GM21737 (cell line): ENCODE results near the gene TEDDM1.
"Not testable (repeated sequence)": the region's sequence is repeated elsewhere in the genome, so short reads cannot be mapped to it uniquely, and the experiment has no call there.

Experiments used
- ATAC-seq: cut with Tn5 transposase; IDR thresholded peaks from one replicate; pipeline ENCODE4 v1.9.1; 2021; ENCODE audit warnings: mild to moderate bottlenecking, moderate library complexity; ENCODE audit not compliant: unreplicated experiment

TEDDM1 gene, protein sequence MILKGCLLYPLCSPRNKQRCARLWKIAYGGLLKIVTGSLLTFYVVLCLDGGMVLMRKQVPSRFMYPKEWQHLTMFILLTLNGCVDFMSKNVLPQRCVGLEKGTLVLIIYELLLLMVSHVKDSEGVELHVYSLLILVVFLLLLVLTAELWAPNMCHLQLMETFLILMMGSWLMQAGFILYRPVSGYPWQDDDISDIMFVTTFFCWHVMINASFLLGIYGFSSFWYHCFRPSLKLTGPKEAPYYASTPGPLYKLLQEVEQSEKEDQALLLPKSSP

DNA sequence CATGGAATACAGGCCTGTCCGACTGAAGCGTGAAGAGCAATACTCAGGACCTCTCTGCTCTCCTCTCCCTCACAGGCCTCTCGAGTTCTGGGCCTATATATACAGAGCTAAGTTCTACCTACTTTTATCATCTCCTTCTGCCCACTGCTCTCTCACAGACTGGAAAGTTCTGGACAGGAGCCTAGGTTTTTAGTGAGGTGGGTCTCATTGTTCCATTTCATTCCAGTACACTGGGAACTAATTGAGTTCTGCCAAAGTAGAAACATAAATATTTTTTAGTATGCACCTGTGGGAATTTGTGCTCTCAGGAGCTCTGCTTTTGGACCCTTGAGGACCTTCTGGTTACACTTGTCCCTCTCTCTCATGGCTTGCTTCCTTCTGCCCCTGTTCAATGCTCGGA lies at the start of gene TEDDM1:
Gene TEDDM1, minus strand, starts transcription at position 101 of the 400 bp plus-strand sequence. CDS start 182 bp downstream, outside the sequence.
- ATAC-seq = no peak

GRCh38 chr1:182450087-182450486 lies 49.6 kb upstream of the TEDDM1 start, which contains the start of gene RGSL1:
Gene RGSL1 (plus strand): TSS chr1:182450146. CDS start chr1:182450166, 20 bp downstream.
- no peak for ATAC-seq

GRCh38 chr1:182447660-182448059 lies 47.2 kb upstream of the TEDDM1 start:
- ATAC-seq = no peak

GRCh38 chr1:182447124-182447523 lies 46.7 kb upstream of the TEDDM1 start:
- ATAC-seq = not testable (repeated sequence)

GRCh38 chr1:182446033-182446669 lies 45.7 kb upstream of the TEDDM1 start:
- no peak for ATAC-seq

DNA sequence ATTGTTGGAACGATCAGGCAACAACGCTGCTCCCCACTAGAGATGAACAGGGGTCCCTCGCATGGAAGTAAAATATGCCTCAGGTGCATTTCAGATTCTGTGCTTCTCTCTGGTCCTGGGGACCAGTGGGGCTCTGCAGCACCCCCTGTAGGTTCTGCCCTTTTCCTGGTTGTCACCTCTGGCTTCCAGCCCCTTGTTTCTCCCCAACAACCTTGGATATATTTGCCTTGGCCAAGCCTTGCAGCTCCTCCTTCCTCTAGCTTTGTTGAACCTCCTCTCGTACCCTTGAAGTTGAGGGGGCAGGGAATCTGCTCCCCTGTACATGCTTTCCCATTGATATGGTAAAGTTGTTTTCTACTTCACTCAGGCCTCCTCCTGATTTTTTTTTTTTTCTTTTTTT lies 44.0 kb upstream of the TEDDM1 start:
- ATAC-seq = no peak

DNA sequence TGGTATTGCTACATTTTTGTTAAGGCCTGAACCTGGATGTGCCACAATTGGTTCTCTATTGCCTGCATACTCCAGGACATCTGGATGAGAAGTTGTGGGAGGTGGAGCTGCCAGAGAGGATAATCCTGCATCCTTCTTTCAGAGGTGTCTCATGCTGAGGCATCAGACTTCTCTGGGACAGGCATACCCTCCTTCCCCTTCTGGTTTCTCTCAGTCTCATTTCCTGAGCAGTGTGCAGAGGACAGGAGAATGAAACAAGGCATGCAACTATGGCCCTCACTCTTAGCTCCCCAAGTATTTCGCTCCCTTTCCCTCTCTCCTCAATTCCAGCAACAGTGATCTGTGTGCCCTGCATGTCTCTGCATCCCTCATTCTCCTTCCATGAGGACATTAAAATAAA lies 41.9 kb upstream of the TEDDM1 start:
- ATAC-seq = no peak

DNA sequence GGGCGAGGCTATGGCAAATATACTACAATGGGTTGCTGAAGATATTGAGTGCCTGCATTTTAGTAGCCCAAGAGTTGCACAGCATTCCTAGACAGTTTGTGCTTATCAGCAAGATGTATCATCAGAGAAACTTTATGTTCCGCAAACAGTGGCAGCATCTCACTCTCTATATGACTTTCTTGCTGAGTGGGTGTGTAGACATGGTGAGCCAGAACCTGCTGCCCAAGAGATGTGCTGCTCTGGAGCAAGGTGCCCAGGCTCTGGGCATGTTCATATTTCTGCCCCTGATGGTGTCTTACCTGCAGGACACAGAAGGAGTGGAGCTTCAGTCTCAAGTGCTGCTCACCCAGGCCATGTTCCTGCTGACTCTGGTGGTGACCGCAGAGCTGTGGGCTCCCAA lies 41.3 kb upstream of the TEDDM1 start:
- no peak for ATAC-seq

- no peak for ATAC-seq
These were observed 37.9 kb upstream of the TEDDM1 start for GRCh38 chr1:182438326-182438725.

DNA sequence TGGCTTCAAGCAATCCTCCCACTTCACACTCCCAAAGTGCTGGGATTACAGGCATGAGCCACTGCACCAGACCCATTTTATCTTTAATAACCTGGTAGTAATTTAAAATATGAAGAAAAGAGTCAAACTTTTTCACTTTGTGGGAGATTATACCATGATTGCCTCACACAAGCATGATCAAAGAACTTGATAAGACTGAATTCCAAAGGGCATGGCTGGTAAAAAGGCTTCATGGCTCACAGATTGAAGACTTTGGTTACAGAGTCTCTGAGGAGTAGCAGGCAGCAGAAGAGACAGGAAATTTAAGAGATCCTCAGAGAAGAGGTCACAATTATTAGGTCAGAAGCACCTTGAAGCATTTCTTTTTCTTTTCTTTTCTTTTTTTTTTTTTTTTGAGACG lies 33.1 kb upstream of the TEDDM1 start:
- no peak for ATAC-seq

- no peak for ATAC-seq
These were observed 30.8 kb upstream of the TEDDM1 start for GRCh38 chr1:182431278-182431677.

- peak; percentile 37 for ATAC-seq
These were observed 30.0 kb upstream of the TEDDM1 start for GRCh38 chr1:182430263-182431068.

GRCh38 chr1:182428043-182428442 lies 27.6 kb upstream of the TEDDM1 start:
- ATAC-seq = no peak

DNA sequence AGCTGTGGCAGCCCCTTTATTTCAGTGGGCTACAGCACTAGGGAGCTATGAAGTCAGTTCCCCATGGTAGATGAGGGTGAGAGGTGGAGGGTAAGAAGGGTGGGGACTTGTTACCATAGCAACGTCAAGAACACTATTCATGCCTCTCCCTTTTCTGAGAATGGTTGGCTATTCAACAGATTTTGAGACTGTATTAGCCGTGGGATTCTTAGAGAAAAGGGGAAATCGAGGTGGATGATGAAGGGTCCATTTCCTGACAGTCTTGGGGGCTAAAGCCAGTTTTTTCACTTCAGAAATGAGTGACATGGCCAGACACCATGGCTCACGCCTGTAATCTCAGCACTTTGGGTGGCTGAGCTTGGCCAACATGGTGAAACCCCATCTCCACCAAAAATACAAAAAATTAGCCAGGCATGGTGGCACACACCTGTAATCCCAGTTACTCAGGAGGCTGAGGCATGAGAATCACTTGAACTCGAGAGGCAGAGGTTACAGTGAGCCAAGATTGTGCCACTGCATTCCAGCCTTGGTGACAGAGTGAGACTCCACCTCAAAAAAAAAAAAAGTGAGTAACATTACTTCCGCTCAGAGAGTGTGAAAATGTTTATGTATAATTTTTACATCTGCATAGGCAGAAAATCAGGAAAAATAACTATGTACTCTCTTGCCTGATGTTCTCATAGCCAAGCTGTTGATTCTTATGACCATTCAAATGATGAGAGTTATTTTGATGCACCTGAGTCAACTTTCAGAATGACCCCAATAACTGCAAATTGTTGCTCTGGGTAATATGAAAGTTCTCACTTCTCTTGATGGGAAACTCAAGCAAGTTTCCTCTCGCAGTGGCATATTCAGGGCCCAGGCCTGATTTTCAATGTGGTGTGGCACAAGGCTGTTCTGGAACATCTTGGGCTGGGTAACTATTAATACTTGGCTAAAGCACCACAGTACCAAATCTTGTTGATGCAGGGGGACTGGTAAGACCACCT lies 26.3 kb upstream of the TEDDM1 start:
- ATAC-seq = peak; percentile 65

DNA sequence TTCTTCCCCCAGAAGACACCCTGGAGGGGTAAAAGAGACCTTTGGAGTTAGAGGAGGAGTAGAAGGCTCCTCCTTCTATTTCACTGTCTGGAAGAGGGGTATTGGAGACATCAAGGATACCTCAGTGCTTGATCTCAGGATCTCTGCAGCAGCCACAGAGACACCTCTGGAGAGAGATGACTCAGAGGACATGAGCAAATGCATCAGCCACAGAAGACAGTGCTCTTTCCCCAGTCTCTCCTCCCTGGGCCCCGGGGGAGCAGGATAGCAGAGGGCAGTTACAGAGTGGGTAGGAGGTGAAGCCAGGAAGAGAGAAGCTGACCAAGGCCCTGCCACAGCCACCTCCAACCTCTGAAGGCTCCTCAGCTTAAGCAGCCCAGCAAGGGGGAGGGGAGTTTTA lies 15.3 kb upstream of the TEDDM1 start:
- ATAC-seq = no peak

GRCh38 chr1:182413969-182414368 lies 13.5 kb upstream of the TEDDM1 start:
- no peak for ATAC-seq

DNA sequence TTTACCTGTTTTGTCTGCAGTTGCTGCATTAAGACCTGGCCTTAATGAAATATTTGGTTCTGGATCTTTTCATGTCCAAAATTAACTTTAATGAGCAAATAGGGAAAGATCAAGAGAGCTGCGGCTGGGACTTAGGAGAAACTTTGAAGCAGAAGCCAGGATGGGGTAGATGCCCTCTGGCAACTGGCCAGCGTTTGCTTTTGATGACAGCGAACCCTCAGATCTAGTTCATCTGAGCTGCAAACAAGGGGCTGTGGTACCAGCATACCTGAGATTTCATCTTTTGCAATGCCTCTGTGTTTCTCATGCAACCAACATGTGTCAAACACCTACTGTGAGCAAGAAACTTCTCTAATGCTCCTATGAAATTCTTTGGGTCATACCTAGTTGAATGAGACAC lies 13.0 kb upstream of the TEDDM1 start:
- no peak for ATAC-seq

GRCh38 chr1:182410620-182411273 lies 10.3 kb upstream of the TEDDM1 start:
- ATAC-seq = no peak

DNA sequence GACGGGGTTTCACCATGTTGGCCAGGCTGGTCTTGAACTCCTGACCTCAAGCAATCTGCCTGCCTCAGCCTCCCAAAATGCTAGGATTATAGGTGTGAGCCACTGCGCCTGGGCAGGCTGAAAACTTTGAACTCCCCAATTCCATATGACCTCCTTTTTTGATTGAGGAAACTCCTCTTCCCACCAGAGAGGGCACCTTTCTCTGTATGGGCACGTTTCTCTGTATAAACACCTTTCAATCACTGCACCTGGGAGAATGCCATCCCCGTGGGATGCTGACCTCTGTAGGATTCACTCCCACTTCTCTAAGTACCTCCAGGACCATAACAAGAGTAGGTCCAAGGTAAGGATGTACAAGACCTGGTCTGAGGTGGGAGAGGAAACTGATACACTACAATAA lies 9.7 kb upstream of the TEDDM1 start:
- no peak for ATAC-seq

DNA sequence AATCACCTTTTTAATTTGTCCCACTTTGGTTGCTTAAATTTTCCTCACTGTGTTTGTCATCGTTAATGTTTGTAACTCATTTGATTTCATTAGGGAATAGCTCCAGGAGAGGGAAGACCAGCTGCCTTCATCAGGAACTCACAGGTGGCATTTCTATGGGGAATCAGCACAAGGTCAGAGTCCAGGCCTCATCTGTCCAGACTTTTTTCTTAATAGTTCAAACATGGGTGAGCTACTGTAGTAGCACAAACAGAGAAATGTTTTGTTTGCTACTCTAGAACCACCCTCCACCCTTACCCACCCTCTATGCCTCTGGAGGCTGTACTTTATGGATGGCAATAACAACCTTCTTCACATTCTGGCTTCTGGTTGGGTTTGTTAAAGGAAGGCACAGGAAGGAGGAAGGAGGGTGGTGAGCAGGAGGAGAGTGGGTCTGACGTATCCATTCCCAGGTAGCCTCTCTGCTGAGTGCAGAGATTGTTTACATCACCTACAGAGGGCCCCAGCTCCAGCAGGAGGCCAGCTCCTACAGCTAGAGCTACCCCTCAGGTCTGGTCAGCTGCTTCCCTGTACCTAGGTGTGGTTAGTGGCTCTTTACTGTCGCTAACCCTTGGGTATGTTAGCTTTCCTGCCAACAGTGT lies 8.1 kb upstream of the TEDDM1 start:
- no peak for ATAC-seq
